AG09319 (cell line): ENCODE measurements around the gene CNTNAP2.

Experiments
- DNase-seq: peaks from one replicate; pipeline ENCODE4 v3.0.0-alpha.2; 2010; ENCODE audit warnings: low read depth; ENCODE audit errors: extremely low read depth
- TF ChIP-seq, protein P1 (sequence below): IDR thresholded peaks from 2 replicates; pipeline ENCODE4 v1.5.1; 2011; ENCODE audit warnings: low read depth, mild to moderate bottlenecking, inconsistent platforms, low read length, moderate library complexity

CNTNAP2 gene

DNA sequence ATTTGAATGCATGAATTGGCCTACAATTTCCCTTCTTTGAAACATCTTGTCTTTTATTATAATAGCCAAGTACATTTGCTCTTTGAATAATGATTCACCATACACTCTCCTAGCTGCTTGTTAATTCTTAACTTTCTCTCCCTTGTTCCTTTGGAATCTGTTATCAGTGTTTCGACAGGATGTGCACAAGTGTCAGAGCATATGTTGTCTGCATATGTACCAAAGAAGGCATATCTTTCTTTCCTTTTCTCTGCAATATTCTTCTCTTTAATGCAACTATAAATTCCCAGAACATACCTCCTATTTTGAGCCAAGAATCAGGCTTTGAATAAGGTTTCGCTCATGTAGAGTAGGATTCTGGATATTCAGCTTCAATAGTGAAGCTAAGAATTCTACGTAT, 1625.7 kb downstream of the CNTNAP2 start:
- DNase-seq, result no peak
- TF ChIP-seq, protein P1, sequence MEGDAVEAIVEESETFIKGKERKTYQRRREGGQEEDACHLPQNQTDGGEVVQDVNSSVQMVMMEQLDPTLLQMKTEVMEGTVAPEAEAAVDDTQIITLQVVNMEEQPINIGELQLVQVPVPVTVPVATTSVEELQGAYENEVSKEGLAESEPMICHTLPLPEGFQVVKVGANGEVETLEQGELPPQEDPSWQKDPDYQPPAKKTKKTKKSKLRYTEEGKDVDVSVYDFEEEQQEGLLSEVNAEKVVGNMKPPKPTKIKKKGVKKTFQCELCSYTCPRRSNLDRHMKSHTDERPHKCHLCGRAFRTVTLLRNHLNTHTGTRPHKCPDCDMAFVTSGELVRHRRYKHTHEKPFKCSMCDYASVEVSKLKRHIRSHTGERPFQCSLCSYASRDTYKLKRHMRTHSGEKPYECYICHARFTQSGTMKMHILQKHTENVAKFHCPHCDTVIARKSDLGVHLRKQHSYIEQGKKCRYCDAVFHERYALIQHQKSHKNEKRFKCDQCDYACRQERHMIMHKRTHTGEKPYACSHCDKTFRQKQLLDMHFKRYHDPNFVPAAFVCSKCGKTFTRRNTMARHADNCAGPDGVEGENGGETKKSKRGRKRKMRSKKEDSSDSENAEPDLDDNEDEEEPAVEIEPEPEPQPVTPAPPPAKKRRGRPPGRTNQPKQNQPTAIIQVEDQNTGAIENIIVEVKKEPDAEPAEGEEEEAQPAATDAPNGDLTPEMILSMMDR, result no peak

DNA sequence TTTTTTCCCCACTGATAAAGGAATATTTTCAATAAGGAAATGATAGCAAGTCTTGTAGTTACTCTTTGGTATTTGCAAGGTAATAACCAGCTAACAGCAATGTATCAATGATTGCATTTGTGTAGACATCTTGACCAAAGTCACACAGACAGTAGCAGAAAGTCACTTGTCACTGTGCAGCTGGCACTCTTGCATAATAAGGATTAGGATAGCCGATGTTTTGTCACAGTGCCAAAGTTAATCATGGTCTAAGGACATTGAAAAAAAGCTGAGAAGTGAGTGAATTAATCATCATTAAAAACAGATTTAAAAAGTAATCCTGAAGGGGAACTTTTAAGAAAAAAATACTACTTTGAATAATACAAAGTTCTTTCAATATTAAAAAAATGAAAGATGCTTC, 1639.7 kb downstream of the CNTNAP2 start:
- TF ChIP-seq, protein P1, result no peak
- no peak for DNase-seq

DNA sequence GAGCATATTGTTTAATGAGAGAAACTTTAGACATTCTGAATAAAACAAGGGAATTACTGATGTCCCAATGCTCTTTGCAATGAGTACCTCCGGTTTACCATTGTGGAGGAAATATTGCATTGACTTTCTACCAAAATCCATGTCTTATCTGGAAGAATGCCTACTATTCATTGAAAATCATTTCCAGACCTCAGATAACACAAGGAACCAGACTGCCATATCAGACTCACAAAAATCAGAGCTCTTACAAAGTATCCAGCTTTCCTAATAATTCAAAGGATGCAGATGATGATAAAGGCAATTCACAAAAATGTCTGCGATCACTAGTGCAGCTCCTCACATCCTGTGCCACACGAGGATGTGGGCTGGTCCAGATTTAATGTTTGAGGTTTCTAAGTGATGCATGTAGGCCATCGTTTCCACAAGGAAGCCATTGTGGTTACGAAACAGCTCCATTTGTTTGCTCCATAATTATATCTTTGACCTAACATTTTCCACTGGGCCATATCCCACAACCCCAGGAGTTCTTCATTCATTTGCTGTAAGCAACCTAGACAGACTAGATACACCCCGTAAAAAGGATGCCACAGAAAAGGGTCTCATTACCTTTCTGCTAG, 1642.8 kb downstream of the CNTNAP2 start:
- no peak for DNase-seq

DNA sequence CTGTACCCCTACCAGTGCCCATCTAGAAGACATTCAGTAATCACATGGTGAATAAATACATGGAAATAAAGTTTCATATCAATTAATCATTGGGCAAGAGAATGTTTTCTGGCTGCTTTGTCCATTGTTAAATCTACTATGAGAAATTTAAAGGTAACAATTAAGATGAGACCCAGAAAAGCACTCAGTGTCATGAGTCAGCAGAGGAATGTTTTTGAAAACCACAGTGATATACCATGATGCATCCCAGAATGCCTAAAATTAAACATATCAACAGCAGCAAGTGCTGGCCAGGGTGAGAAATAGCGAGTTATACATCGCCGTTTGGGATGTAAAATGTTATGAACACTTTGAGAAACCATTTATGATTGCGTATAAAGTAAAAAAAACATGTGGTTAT, 1648.7 kb downstream of the CNTNAP2 start:
- TF ChIP-seq, protein P1, result no peak
- no peak for DNase-seq

More for the DNA sequence above, 1642.8 kb downstream of the CNTNAP2 start:
- TF ChIP-seq, protein P1, result no peak

DNA sequence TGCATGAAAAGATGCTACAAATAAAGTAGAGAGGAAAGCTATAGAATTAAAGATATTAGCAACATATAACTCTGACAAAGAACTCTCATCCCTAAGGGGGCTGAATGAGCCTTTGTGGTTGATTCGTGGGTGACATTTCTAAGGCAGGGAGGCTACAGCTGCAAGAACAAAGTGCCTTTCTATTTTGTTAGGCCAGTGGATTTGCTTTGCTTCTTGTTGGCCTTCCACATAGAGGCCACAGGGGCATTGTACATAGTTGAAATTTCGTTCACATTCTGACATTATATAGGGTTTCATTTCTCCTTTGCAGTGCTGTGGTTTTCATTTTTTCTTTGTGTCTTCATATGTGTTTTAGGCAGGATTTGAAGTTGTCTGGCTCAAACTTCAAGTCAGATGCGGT, 1654.7 kb downstream of the CNTNAP2 start:
- TF ChIP-seq, protein P1, result no peak
- DNase-seq, result no peak

DNA sequence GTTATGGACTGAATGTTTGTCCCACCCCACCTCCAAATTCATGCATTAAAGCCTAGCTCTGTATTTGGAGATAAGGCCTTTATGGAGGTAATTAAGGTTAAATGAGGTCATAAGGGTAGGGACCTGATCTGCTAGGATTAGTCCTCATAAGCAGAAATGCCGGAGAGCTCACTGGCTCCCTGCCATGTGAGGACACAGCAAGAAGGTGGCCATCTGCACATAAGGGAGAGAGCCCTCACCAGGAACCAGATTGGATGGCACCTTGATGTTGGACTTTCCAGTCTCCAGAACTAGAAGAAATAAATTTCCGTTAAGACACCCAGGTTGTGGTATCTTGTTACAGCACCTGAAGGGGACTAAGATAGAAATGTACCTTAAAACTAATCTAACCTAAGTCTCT, 1657.9 kb downstream of the CNTNAP2 start:
- TF ChIP-seq, protein P1, result no peak

DNA sequence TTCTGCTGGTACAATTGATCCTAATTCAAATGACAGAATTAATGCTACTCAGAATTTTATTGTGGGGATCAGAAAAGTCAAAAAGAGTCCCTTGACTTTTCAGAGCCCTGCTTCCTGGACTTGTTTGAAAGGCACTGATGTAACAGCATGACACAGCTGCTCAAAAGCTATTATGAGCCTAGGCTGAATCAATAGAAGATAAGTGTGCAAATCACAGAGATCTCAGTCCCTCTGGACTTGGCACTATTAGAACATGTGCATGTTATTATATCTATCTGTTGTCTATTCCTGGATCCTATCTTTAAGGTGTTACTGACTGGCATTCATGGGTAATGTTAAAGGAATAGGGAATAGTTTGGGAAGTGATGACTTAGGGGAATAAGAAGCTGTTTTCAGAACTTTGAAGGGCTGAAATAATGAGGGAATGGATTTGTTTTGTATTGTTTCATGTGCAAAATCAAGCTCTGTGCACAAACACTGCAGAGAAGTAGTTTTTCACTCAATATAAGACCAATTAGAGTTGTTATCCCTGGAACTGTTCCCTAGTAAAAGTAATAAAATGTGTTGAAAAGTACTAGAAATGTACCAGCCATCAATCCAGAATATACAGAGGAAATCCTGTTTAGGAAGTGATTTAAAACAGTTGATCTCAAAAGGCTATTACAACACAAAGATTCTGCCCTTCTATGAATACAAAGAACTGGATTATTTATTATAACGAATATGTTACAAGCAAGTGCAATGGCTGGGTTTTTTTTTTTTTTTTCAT, 1659.1 kb downstream of the CNTNAP2 start:
- no peak for DNase-seq
- TF ChIP-seq, protein P1, result no peak

More for the DNA sequence above, 1657.9 kb downstream of the CNTNAP2 start:
- no peak for DNase-seq
